ENCODE data around the gene PRR5L. TPM values are rescaled to one million over a fixed set of nuclear protein-coding genes. Genes with fewer than 3 reads are reported as not detected.
A peak's percentile ranks its signal among the peaks of the same experiment; 100 is the strongest.

The PRR5L gene
- polyA plus RNA-seq, 3 donors = 3.5 to 16.0 (median 7.4) TPM

GRCh38 chr11:36345084-36345511 lies 49.0 kb downstream of the PRR5L start:
- H3K36me3 ChIP-seq (replicated peaks in 1 of 2; ENCODE audit: control insufficient read depth in 1 of 2, insufficient read depth in 2 of 2, low read length in 2 of 2) = no peaks in the 10 kb centered on the region
- H3K27me3 ChIP-seq (ENCODE audit: control insufficient read depth in 2 of 2, insufficient read depth in 2 of 2, low read length in 2 of 2) = no peaks in the 10 kb centered on the region
- H4K20me1 ChIP-seq (ENCODE audit: insufficient read depth, low read length) = no peaks in the 10 kb centered on the region
- no peak overlapping the region for H3K9ac ChIP-seq (ENCODE audit: insufficient read depth, low read length, poor library complexity, severe bottlenecking)
- Mint-ChIP-seq H3K9me3 (peaks cover 0 to 2% (median 0%) of the 10 kb centered on the region in 7 donors), H3K27ac (peak overlapping the region in 2 of 7 donors; percentile 30 to 39), H3K27me3 (ENCODE audit: low read depth in 3 of 3) (peaks cover 0 to 2% (median 1%) of the 10 kb centered on the region in 3 donors), H3K4me1 (peaks cover under 1% of the 10 kb centered on the region), H3K36me3 (no peaks in the 10 kb centered on the region), H3K4me3 (no peak overlapping the region)
- no peak overlapping the region for H3K4me3 ChIP-seq (replicated peaks in 1 of 3; ENCODE audit: low read depth in 2 of 3, low read length in 3 of 3)
- no peak overlapping the region for H3K27ac ChIP-seq (ENCODE audit: low read depth in 1 of 2, low read length in 2 of 2)
- no peak overlapping the region for H3K4me2 ChIP-seq (replicated peaks; ENCODE audit: extremely low read depth, low read length, poor library complexity, severe bottlenecking)
- H3K79me2 ChIP-seq (ENCODE audit: insufficient read depth, low read length) = no peaks in the 10 kb centered on the region
- DNase-seq = no peak
- TF ChIP-seq CTCF (IDR thresholded peaks at IDR 0.05) = no peak
- 65% methylated on average over 11 of the region's 11 CpGs for WGBS (ENCODE audit: insufficient coverage)
- intact Hi-C loops (cut with micrococcal nuclease) = no loop called here
- H2AFZ ChIP-seq (ENCODE audit: insufficient read depth, low read depth, low read length, poor library complexity, severe bottlenecking) = no peak overlapping the region
- no peaks in the 10 kb centered on the region for H3K4me1 ChIP-seq (ENCODE audit: control insufficient read depth in 1 of 2, insufficient read depth in 2 of 2, low read length in 2 of 2)
- no peaks in the 10 kb centered on the region for H3K9me3 ChIP-seq (replicated peaks in 1 of 2; ENCODE audit: control insufficient read depth in 1 of 2, insufficient read depth in 1 of 2, low read length in 2 of 2)

- peaks cover 0 to 2% (median 0%) of the 10 kb centered on the region in 7 donors for H3K9me3 Mint-ChIP-seq
- 94% methylated on average over 3 of the region's 7 CpGs for WGBS (ENCODE audit: insufficient coverage)
Observed at GRCh38 chr11:36345535-36346141, 49.5 kb downstream of the PRR5L start.

More at GRCh38 chr11:36345535-36346141, 49.5 kb downstream of the PRR5L start:
- Histone ChIP-seq H4K20me1 (ENCODE audit: insufficient read depth, low read length) (no peaks in the 10 kb centered on the region), H3K4me2 (replicated peaks; ENCODE audit: extremely low read depth, low read length, poor library complexity, severe bottlenecking) (no peak overlapping the region), H3K79me2 (ENCODE audit: insufficient read depth, low read length) (no peaks in the 10 kb centered on the region), H3K27me3 (ENCODE audit: control insufficient read depth in 2 of 2, insufficient read depth in 2 of 2, low read length in 2 of 2) (no peaks in the 10 kb centered on the region), H2AFZ (ENCODE audit: insufficient read depth, low read depth, low read length, poor library complexity, severe bottlenecking) (no peak overlapping the region), H3K4me3 (replicated peaks in 1 of 3; ENCODE audit: low read depth in 2 of 3, low read length in 3 of 3) (no peak overlapping the region), H3K27ac (ENCODE audit: low read depth in 1 of 2, low read length in 2 of 2) (no peak overlapping the region), H3K36me3 (replicated peaks in 1 of 2; ENCODE audit: control insufficient read depth in 1 of 2, insufficient read depth in 2 of 2, low read length in 2 of 2) (no peaks in the 10 kb centered on the region), H3K9me3 (replicated peaks in 1 of 2; ENCODE audit: control insufficient read depth in 1 of 2, insufficient read depth in 1 of 2, low read length in 2 of 2) (no peaks in the 10 kb centered on the region), H3K9ac (ENCODE audit: insufficient read depth, low read length, poor library complexity, severe bottlenecking) (no peak overlapping the region), H3K4me1 (ENCODE audit: control insufficient read depth in 1 of 2, insufficient read depth in 2 of 2, low read length in 2 of 2) (no peaks in the 10 kb centered on the region)
- peaks cover 2% of the 10 kb centered on the region for H3K4me1 Mint-ChIP-seq
- intact Hi-C loops (cut with micrococcal nuclease) = no loop called here
- no peaks in the 10 kb centered on the region for H3K36me3 Mint-ChIP-seq
- DNase-seq = no peak
- H3K4me3 Mint-ChIP-seq = no peak overlapping the region
- peaks cover 0 to 2% (median under 1%) of the 10 kb centered on the region in 3 donors for H3K27me3 Mint-ChIP-seq (ENCODE audit: low read depth in 3 of 3)
- H3K27ac Mint-ChIP-seq = no peak overlapping the region
- no peak for TF ChIP-seq CTCF (IDR thresholded peaks at IDR 0.05)

Measured in CD14-positive monocyte (primary cell).